SW480 (cell line): ENCODE data around the gene APLF.
"Not testable (repeated sequence)": the region's sequence is repeated elsewhere in the genome, so short reads cannot be mapped to it uniquely, and the experiment has no call there.

ENCODE experiments used
- DNase-seq: peaks from one replicate; pipeline ENCODE4 v3.0.0-alpha.2; 2016; ENCODE audit warnings: low spot score

The APLF gene

DNA sequence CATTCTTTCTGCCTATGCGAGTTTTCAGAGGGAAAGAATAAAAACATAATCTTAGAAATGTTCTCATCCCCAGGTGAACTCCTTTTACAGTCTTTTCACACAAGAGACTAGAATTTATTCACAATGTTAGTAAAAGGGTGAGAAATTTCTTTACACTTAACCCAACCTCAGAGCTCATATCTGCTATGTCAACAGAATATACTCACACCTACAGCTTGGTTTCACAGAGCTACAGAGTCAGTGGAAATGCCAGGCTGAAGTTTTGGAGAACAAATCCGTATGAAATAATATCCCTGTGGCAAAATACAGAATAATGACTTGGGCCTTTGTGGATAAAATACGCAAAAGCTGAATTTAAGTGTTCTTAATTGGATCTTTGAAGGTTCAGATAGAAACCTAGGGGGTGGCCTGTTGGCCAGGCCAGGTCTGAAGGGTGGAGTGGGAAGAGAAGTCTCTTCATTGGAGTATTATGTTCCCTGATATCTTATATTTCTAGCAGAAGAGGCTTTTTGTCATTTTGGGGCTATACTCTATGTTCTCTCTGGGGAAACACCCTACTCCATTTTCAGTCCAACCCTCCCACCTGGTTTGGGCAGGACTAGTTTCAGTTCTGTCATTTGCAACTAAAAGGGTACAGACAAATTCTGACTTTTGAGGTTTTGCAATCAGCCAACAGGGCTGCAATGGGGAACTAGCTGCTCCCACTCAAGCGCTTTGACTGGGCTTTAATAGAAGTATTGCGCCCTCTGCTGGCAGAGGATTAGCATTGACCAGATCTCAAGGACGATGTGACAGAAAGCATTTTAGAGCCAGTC lies 26.0 kb upstream of the APLF start:
- peak; percentile 86 for DNase-seq

DNA sequence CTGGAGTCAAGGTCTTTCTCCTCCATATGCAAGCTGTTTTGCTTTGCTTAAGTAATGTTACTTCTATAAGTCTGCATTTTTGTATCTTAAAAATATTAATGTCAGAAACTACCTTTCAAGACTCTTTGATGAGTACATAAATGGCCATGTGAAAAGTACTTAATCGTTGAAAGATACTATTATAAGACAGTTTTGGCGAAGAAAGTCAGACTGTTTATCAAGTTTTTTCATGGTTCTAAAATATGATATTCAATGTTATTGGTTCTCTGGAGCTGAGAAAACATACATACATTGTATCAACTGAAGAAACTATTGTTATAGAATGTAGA lies 25.4 kb upstream of the APLF start:
- no peak for DNase-seq

DNA sequence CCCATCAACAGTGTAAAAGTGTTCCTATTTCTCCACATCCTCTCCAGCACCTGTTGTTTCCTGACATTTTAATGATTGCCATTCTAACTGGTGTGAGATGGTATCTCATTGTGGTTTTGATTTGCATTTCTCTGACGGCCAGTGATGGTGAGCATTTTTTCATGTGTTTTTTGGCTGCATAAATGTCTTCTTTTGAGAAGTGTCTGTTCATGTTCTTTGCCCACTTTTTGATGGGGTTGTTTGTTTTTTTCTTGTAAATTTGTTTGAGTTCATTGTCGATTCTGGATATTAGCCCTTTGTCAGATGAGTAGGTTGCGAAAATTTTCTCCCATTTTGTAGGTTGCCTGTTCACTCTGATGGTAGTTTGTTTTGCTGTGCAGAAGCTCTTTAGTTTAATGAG lies 21.0 kb upstream of the APLF start:
- not testable (repeated sequence) for DNase-seq

DNA sequence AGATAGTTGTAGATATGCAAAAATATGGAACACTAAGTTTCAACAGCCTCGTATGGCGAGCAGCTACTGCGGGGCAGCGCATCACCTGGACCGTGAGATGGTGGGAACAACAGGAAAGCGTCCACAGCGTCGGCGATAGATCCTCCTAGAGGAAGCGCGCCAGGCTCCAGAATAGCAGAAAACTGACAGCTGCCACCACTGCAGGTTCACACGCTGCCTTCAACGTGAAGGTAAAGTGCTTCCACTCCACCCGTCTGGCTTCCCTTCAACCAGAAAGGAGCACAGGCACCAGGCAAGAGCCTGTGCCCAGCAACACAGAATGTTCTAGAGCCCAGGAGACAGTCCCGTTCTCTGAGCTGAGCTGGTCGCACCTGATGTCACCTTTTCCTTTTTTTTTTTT lies 20.3 kb upstream of the APLF start:
- no peak for DNase-seq

DNA sequence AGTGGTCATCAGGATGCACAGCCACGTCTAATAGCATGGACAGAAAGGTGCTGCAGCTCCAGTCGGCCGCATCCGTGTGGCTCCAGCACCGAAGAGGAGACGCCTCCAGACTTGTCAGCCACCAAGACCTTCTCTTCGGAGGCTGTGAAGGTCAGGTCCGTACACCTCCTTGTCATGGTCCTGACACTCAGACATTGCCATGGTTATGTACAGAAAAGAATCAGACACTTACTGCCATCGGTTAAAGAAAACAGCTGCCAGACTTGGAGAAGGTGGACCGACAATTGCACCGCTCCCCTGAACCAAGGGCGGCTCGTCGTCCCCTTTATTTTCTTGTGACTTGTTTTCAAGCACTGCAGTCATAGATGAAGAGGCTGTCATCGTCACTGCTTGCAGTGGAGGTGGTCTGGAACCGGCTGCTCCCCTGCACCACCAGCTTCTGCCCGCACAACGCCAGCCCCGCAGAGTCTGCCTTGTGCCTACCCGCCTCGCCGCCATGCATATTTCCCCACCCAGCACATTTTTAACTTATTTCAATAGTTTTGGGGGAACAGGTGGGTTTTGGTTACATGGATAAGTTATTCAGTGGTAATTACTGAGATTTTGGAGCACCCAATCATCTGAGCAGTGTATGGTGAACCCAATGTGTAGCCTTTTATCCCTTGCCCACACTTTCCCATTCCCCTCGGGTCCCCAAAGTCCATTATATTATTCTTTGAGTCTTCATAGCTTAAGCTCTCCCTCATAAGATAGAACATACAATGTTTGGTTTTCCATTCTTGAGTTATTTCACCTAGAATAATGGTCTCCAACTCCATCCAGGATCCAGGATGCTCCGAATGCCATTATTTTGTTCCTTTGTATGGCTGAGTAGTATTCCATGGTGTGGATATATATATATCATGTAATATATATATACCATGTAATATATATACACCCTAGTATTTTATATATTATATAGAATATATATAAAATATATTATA lies 18.4 kb upstream of the APLF start:
- DNase-seq: no peak

DNA sequence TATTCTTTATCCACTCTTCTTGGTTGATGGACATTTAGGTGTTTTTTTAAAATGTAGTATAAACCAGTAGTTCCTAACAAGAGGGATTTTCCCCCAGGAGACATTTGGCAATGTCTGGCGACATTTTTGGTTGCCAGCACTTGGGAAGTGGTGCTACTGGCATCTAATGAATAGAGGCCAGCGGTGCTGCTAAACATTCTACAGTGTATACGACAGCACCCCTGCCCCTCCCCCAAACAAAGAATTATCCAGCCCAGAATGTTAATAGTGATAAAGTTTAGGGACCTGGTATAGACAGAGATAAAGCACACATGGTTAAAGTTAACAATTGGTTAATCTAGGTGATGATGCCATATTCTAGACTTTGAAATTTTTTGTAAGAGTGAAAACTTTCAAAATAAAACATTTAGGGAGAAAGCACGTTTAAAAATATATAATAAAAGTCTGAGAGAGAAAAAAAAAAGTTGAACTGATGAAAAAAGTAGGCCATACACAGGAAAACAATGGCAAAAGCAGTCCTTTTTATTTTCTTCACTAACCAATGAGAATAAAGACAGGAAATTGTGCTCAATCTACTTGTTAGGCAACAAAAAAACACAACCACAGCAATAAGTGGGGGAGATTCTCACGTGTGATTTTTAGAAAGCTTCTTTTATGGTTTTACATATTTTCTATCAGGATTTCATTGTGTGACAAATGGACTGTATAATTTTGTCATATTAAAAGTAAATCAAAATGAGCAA lies 15.1 kb upstream of the APLF start:
- DNase-seq: no peak

DNA sequence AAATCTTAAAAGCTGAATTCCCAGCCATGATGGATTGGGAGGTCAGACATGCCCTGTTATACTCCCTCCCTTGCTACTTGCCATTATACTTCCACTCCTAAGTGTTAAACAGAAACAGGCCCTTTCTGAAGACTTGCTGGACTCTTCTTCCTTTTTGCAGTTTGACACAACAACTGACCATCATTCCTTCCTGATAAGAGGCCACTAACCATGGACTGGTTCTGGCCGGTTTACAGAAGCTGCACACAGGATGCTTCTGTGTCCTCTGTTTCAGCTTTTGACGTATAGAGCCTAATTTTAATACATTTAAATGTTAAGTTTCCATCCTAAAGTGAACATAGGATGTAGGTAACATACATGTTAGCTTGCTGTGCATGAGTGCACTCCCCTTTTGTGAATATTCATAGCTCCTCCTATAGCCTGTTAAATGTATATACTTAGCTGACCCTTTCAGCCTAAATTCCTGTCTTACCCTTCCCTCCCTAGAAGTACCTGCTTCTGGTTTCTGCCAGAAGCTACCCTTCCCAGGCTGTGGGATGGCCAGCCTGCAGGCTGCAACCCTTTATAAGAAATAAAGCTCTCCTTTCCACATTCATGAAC lies 13.5 kb upstream of the APLF start:
- DNase-seq: no peak

DNA sequence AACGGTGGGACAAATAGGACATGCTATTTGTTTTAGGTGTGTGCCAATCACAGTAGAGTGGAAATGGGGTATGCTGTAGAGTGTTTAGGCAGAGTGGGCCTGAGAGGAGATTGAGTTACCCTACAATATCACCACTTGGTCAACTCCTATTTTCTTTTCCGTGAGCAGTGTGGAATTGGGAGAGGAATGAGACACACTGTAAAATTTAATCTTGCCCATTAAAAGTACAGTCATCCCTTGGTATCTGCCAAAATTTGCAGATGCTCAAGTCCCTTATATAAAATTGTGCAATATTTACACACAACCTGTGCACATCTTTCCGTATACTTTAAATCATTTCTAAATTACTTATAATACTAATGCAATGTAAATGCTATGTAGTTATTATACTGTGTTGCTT lies 12.7 kb upstream of the APLF start:
- no peak for DNase-seq

DNA sequence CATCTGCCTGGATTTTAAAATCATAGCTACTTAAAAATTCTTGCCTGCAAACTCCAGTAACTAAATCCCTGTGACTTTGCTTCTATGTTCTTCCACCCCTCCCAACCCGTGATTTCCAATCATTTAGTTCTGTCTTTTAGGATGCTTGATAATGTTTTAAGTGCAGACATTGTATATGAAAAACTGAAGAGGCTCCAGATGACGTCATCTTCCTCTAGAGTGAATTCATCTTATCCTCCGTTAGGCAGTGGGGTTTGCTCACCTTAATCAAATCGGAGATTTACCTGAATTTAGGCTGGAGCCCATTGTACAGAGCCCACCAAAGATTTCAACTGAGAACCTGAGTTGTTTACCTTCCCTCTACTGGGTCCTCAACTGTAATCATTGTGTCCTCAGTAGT lies 11.2 kb upstream of the APLF start:
- DNase-seq: no peak

DNA sequence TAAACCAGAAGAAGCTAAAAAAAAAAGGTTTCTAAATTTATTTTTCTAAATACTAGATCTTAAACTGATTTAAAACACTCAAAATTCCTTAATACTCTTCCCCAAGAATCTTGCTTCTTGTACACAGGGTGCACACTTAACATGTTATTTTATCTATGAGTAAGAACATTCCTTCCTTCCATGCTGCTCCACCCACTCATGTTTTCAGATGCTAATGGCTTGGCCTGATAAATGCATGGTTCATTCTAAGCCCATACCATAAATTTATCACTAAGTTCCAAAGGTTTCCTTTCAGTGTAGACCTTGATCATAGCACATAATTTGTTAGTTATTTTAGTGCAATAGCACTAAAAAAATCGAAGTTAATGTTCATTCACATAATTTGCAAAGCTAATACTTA lies 8.4 kb upstream of the APLF start:
- no peak for DNase-seq

DNA sequence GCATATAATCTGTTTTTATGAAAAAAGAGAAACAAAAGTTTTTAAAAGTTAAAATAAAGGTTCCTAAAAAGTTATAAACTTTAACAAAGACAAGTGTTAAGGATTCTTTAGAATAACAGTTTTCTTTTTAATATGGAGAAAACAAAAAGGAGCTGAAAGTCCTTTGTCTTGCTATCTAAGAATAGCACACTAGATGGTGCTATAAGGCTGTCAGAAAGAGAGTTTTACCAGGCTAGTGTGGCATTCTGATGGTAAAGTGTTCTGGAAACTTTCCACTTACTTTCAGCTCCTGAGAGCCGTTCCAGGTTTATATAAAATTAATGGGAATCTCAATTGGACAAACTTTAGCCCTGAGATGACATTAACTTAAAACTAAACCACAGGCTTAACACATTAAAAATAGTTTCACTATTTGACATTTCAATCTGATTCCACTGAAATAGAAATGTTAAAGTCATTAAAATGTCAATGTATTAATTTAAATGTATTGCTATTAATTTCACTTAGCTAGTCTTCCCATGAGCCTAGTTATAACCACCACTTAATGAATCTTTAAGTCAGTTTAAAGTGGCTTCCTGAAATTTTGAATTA lies 4.0 kb upstream of the APLF start:
- peak; percentile 60 for DNase-seq

DNA sequence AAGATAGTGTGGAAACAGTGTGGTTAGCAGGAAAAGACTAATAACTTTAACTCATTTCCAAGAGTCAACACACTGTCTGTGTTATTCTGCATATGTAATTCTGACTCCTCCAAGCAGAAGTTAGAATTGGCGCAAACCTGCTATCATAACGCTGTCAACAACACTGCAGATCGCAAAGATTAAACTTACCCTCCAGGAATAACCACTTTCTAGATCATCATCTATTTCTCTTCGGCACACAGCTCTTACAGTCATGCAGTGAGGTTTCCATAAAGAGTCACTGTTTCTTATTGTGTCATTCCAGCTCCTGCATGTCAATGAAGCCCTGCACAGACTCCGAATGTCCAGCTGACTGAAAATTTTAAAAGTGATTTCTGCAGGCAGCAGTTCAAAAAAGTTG lies 2.7 kb upstream of the APLF start:
- DNase-seq: no peak

DNA sequence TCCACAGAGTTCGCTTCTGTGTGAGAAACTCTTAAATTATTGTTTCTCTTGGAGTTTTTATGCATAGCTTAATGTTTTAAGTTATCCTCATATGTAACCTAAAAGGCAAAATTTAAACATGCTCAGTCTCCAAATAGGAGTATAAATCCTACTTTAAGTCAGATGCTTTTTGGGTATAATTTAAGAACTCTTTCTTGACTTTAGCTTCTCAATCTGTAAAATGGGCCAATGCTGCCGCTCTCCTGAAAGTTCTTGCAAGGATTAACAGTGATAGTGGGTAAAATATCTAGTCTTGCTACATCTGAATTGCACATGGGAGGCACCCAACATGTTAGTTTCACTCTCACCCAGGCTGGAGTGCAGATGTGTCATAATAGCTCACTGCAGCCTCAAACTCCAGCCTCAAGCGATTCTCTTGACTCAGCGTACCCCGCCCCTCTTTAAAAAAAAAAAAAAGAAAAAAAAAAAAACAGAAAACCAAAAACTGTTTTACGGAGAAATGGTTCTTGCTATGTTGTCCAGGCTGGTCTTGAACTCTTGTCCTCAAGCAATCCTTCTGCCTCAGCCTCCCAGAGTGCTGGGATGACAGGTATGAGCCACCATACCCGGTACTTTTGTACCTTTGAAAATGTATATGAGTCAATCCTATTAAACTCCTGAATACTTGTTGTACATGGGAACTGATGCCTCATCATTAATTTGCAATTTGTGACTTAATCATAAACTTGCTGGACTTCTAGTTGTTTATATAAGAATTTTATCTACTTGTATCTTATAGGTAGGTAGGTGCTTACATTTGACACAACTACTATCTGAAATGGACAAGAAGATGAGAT lies 2.1 kb upstream of the APLF start:
- DNase-seq: no peak

DNA sequence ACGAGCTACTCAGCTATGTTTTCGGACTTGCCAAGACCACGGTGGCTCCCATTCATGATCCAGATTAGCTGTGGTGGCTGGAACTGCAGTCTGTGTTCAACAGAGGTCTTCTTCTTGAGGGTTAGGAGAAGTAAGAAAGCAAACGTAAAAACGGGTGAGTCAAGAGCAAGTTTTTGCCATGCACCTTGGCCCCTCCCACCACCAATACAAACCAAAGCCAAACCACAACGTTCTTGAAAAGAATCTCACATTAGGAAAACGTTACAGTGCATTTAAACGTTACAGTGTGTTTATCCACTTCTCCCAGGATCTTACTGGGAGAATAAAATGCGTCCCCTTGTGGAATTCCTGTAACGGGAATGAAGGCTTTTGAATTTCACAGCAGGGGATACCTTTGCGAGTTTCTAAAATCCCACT lies 1.0 kb upstream of the APLF start:
- DNase-seq: peak; percentile 47

DNA sequence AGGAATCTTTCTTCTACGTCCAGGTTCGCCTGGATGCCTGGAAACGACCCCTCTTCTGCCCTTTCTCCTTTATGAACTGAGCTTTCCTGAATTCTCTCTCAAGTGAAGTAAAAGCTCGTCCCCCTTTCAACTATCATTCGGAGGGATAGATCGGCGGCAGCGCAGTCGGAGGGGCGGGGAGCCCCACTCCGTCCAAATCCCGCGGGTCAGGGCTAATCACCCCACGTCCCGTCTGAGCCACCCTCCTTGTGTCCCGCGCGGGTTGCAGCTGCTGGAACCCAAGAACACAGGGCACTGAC lies 658 bp upstream of the APLF start:
- DNase-seq: no peak

DNA sequence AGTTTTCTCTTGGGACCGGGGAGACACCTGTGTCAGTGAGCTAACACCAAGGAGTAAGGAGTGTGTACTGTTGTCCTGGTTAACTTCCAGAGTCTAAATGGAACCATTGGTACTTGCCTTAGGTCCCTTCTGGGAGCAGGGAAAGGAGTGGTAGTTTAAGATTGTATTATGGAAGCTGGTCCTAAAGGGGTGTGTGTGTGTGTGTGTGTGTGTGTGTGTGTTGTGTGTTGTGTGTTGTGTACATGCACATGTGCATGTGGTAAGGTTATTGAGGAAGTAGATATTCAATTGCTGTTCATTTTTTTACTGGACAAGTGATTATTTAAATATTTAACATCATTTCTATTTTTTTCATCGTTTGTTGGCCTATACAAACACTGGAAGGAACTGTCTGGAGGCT lies 1.4 kb downstream of the APLF start:
- DNase-seq: no peak

DNA sequence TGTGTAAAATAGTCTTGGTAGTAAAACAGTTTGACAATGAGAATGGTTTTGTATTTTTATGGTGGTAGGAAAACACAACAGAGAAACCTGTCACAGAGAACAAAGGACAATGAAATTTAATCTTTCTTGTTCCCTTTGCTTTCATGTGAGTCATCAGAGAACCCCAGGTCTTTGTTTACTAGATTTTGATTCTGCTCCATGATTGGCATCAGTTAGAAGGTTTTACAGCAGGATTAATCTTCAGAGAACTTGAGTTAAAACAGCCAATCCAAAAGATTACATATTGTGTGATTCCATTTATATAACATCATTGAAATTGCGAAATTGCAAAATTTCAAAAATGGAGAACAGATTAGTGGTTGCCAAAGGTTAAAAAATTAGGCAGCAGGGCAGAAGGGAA lies 2.5 kb downstream of the APLF start:
- DNase-seq: peak; percentile 29

DNA sequence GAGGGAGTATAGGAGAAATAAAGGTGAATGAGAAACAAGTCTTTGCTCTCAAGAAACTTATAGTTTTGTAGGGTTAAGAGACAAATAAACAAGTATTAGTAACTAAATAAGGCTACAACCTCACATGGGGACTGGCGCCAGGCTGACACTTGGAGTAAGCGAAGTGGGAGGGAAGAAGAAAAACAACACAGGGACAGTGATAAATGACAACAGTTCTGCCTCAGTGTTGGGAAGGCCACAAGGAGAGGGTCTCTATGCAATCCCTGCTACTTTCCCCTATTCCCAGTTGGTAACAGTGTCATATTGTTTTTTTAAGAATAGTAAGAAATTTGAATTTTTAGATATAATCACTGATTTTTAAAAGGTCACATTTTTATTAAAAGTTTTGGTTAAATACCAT lies 4.0 kb downstream of the APLF start:
- no peak for DNase-seq

DNA sequence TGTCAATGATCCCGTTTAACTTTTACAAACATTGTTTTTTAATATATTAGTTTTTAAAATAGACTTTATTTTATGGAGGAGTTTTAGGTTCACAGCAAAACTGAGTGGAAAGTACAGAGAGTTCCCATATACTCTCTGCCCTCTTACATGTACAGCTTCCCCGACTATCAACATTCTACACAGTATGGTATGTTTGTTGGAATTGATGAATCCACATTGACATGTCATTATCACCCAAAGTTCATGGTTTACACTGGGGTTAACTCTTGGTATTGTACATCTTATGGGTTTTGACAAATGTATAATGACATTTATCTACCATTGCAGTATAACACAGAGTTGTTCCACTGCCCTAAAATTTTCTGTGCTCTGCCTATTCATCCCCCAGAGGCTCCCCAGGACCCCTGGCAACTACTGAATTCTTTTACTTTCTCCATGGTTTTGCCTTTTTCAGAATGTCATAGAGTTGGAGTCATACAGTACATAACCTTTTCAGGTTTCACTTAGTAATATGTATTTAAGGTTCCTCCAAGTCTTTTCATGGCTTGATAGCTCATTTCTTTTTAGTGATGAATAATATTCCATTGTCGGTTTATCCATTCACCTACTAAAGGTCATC lies 5.5 kb downstream of the APLF start:
- DNase-seq: no peak

DNA sequence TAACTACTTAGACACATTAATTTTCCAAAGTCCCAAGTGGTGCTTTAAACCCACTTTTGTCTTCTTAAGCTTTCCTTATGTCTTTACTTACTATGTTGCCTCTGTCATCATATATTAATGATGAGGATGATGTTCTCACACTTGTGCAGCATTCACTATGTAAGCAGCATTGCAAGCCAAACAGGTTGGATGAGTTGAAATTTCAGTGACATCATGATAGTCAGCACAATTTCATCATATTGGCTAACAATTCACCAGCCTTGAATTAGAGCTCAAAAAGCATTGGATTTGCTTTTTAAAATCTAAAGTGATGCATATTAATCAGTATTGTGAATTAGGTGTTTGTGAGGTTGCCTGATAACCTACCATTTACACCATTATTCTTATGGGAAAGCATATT lies 7.7 kb downstream of the APLF start:
- no peak for DNase-seq

DNA sequence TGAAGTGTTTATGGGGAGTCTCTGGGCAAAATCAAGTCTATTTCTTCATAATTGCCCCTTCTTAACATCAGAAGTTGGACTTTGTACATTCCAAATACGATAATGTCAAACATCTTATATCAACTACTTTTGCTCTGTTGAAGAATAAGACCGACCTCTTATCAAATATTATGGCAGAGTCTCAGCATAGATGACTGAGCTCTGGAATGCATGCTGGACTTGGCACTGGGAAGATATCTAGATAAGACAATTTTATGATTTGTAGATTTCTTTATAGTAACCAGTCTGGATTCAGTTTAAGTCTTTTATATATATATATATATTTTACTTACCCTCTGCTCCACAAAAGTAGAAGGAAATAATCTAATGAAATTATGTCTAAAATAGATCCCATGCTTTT lies 8.2 kb downstream of the APLF start:
- DNase-seq: no peak
